HepG2 (cell line): Measurements from ENCODE around the gene DAZAP1.
"Not testable (repeated sequence)": the region's sequence is repeated elsewhere in the genome, so short reads cannot be mapped to it uniquely, and the experiment has no call there.

Experiments
- ATF6 ChIP-seq: sonication (generic); formaldehyde crosslinking; conservative IDR thresholded peaks from 2 replicates; pipeline ENCODE4 v1.4.0; 2020; ENCODE audit warnings: missing genetic modification reagents
- CTCF ChIP-seq: sonication (generic); formaldehyde crosslinking; IDR thresholded peaks from 2 replicates; pipeline ENCODE4 v1.5.0; 2020; ENCODE audit warnings: mild to moderate bottlenecking, missing genetic modification reagents, moderate library complexity
- DMTF1 ChIP-seq: sonication (generic); formaldehyde crosslinking; IDR thresholded peaks from 2 replicates; pipeline ENCODE4 v1.4.0; 2020; ENCODE audit warnings: mild to moderate bottlenecking, missing genetic modification reagents
- HNF4G ChIP-seq, 2 experiments: sonication (generic) in 1 of 2; formaldehyde crosslinking in 1 of 2; IDR thresholded peaks; 2 replicates each; pipeline versions ENCODE4 v1.4.0 to v1.6.1; 2011 to 2020; ENCODE audit warnings: borderline replicate concordance in 2 of 2, low read depth in 2 of 2, mild to moderate bottlenecking in 2 of 2, low read length in 1 of 2, missing genetic modification reagents in 1 of 2, moderate library complexity in 1 of 2
- KIAA2018 ChIP-seq: sonication (generic); formaldehyde crosslinking; IDR thresholded peaks from 2 replicates; pipeline ENCODE4 v1.5.0; 2020; ENCODE audit warnings: mild to moderate bottlenecking, missing genetic modification reagents, borderline replicate concordance
- KLF16 ChIP-seq, 2 experiments: sonication (generic) in 1 of 2; formaldehyde crosslinking in 1 of 2; IDR thresholded peaks; 2 replicates each; pipeline versions ENCODE4 v1.6.1 to v1.8.0; 2016 to 2023; ENCODE audit warnings: missing genetic modification reagents in 2 of 2, missing compliant biosample characterization in 1 of 2
- NBN ChIP-seq: fragments of 450-650 bp; conservative IDR thresholded peaks from 2 replicates; pipeline ENCODE4 v1.6.1; 2017
- NFIB ChIP-seq: sonication (generic); formaldehyde crosslinking; IDR thresholded peaks from 2 replicates; pipeline ENCODE4 v1.9.0; 2021; ENCODE audit warnings: missing genetic modification reagents, mild to moderate bottlenecking, borderline replicate concordance
- POLR2A ChIP-seq, 2 experiments: IDR thresholded peaks; 2 replicates each; pipeline ENCODE4 v1.6.1; 2011; ENCODE audit warnings: low read depth in 2 of 2, low read length in 2 of 2, mild to moderate bottlenecking in 1 of 2, moderate library complexity in 1 of 2; ENCODE audit not compliant: insufficient read depth in 1 of 2
- SNAPC4 ChIP-seq: sonication (generic); formaldehyde crosslinking; IDR thresholded peaks from 2 replicates; pipeline ENCODE4 v1.4.0; 2020; ENCODE audit warnings: mild to moderate bottlenecking, missing genetic modification reagents
- TFDP1 ChIP-seq: IDR thresholded peaks from 2 replicates; pipeline ENCODE4 v1.6.1; 2016; ENCODE audit warnings: missing compliant biosample characterization, missing genetic modification reagents, borderline replicate concordance
- ZNF230 ChIP-seq: sonication (generic); formaldehyde crosslinking; IDR thresholded peaks from 2 replicates; pipeline ENCODE4 v1.4.0; 2020; ENCODE audit warnings: mild to moderate bottlenecking, missing genetic modification reagents
- ZNF569 ChIP-seq: sonication (generic); formaldehyde crosslinking; IDR thresholded peaks from 2 replicates; pipeline ENCODE4 v1.5.0; 2020; ENCODE audit warnings: mild to moderate bottlenecking, missing genetic modification reagents, moderate library complexity, borderline replicate concordance
- ZNF816 ChIP-seq: sonication (generic); formaldehyde crosslinking; IDR thresholded peaks from 2 replicates; pipeline ENCODE4 v1.8.0; 2022; ENCODE audit warnings: missing genetic modification reagents, mild to moderate bottlenecking, borderline replicate concordance

GRCh38 chr19:1477056-1477455 lies 69.7 kb downstream of the DAZAP1 start:
- TF ChIP-seq CTCF (CRISPR knock-in tag); HNF4G (IDR thresholded peaks at IDR 0.05; ENCODE audit: borderline replicate concordance, low read depth, low read length); HNF4G (CRISPR knock-in tag; IDR thresholded peaks at IDR 0.05; ENCODE audit: borderline replicate concordance, low read depth); ZNF816 (CRISPR knock-in tag); ZNF569 (CRISPR knock-in tag); ZNF230; KLF16 (CRISPR knock-in tag; IDR thresholded peaks at IDR 0.05); ATF6 (CRISPR knock-in tag); KIAA2018; SNAPC4 (CRISPR knock-in tag); NFIB (CRISPR knock-in tag); NBN; POLR2A (IDR thresholded peaks at IDR 0.05; ENCODE audit: insufficient read depth in 1 of 2, low read depth in 2 of 2, low read length in 2 of 2); DMTF1 (CRISPR knock-in tag); TFDP1 (CRISPR knock-in tag): not testable (repeated sequence)
